GM12865 (cell line): ENCODE results near the gene NRP1.

ENCODE experiments used
- DNase-seq: peaks from one replicate; pipeline ENCODE4 v3.0.0; 2010; ENCODE audit warnings: low read depth
- H3K4me3 ChIP-seq: 2 replicates; pipeline ENCODE4 v1.5.1; 2011; ENCODE audit warnings: mild to moderate bottlenecking, low read depth, low read length, control low read depth
- CTCF ChIP-seq: IDR thresholded peaks from 2 replicates; pipeline ENCODE4 v1.5.1; 2011; ENCODE audit warnings: low read length, control low read depth, low read depth, inconsistent platforms; ENCODE audit not compliant: insufficient read depth; ENCODE audit errors: missing control alignments

NRP1 gene

GRCh38 chr10:33214174-33214573 lies 120.3 kb downstream of the NRP1 start:
- no peak overlapping the region for H3K4me3 ChIP-seq
- TF ChIP-seq CTCF: no peak
- DNase-seq: peak; percentile 7

- DNase-seq: no peak
- no peak overlapping the region for H3K4me3 ChIP-seq
- TF ChIP-seq CTCF: no peak
Observed at GRCh38 chr10:33212061-33212748, 122.3 kb downstream of the NRP1 start.

DNA sequence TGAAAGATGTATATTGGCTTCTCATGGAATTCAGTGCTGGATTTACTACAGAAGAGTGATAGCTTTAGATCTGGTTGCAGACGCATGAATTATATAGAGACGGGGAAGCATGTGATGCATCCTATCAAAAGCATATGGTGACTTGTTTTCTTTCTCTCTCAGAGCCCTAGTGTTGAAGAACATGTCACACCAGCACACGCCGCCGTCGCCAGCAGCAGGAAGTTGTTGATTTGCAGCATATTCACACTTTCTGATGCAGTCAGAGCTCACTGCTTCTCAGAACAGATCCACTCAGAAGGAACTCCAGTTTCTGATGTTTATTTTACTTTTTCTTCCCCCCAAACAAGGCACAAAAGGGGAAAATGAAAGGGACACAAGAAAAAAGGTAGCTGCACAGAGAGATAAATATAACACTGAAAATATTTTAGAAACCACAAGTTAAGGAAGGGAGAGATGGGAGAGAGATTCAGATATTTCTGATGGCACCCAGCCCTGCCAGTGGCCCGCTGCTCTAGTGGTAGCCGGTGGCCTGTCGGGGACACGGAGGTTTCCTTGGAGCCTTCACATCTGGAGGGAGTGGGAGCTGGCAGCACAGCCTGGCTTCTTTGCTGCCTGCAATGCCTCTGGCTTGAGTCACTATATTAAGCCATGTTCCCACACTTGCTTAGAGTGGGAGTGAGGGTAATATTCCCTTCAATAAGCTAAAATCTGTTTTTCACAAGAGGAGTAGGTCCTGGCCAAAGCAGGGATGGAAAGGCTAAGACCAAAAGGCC lies 123.2 kb downstream of the NRP1 start:
- no peak for TF ChIP-seq CTCF
- H3K4me3 ChIP-seq: no peak overlapping the region
- peak; percentile 20 for DNase-seq

DNA sequence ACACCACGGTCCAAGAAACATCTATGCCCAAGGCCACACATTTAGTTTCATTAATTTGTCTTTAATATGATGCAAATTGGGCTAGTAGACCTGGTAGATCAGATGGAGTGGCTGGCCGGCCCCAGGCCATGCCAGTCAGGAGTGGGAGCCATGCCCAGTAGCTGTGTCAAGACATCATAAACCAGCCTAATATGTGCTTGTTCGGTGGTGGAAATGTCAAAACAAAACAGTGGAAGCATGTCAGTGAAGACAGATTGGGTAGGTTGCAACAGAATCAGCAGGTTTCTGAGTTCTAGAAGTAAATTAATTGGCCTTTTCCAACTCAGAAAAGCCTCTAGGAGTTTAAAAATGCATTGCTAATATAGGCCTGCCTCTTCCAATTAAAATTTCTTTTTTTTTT lies 124.7 kb downstream of the NRP1 start:
- H3K4me3 ChIP-seq: no peak overlapping the region
- TF ChIP-seq CTCF: no peak
- no peak for DNase-seq

- no peak for DNase-seq
- TF ChIP-seq CTCF: no peak
- no peak overlapping the region for H3K4me3 ChIP-seq
Observed at GRCh38 chr10:33208166-33208565, 126.3 kb downstream of the NRP1 start.

- no peak for DNase-seq
- no peak for TF ChIP-seq CTCF
- no peak overlapping the region for H3K4me3 ChIP-seq
Observed at GRCh38 chr10:33204031-33204430, 130.4 kb downstream of the NRP1 start.
